T-helper 2 cell (primary cell): ENCODE data around the gene GREB1L.
"Not testable (repeated sequence)": the region's sequence is repeated elsewhere in the genome, so short reads cannot be mapped to it uniquely, and the experiment has no call there.

Experiments used
- DNase-seq, 5 experiments: peaks; one replicate each; pipeline versions ENCODE4 v3.0.0 to v3.0.0-alpha.2; 2012 to 2022

GREB1L gene

DNA sequence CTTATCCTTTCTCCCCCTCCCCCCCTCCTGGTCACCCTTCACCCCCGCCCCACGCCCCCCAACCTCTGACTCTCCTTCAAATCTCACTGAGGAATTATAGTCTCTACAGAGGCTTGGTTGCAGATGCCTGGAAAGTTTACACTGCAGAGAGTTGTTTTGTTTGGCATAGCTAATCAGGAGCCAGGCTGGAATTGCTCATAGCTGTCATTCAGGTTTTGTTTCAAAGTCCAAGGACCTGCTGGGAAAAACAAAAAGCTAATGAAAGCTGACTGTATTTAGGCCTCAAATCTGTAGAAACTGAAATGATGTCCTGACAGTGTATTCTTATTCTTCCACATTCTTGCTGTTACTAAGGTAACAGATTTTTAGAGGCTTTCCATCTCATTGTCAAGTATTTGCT, 22.6 kb downstream of the GREB1L start:
- no peak for DNase-seq

DNA sequence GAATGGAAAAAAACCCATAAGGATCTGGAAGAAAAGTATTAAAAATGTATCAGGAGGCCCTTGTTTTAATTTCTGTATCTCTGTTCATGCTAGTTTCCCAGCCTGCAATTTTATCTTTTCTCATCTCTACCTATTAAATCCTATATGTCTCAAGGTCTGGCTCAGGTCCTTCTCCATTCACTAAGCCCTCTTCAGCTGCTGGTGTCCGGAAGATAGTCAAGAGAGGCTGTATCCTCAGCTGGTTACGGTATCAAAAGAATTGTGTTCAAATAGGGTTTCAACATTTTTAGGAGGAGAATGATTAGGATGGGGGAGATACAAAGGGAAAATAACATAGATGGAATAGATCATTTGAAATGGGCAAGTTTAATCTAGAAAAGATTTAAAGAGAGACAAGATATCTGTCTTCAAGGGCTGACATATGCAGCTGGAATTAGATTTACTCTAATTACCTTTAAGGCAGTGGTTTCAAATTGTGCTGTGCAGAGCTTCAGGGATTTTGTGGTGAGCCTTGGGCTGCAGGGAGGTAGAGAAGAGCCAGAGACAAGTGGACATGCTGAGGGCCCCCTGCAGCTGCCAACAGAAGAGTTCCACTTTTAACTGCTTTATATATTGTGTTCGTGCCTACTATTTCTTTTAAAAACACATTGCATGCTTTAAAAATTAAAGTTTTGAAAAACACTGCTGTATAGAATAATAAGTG, 24.1 kb downstream of the GREB1L start:
- DNase-seq, result no peak

DNA sequence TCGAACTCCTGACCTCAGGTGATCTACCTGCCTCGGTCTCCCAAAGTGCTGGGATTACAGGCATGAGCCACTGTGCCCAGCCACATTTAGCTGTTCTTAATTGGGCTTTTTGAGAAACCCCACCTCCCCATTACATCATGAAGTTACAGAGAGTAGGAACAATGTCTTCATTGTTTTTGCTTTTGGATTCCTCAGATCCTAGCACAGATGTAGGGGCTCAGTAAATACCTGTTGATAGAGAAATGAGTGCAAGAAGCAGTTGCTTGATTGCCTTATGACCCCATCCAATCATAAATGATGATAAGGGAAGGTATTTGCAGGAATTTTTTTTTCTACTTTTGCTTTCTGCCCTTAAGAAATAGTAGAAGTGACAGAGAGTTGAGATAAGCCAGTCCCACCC, 25.4 kb downstream of the GREB1L start:
- DNase-seq, result no peak

DNA sequence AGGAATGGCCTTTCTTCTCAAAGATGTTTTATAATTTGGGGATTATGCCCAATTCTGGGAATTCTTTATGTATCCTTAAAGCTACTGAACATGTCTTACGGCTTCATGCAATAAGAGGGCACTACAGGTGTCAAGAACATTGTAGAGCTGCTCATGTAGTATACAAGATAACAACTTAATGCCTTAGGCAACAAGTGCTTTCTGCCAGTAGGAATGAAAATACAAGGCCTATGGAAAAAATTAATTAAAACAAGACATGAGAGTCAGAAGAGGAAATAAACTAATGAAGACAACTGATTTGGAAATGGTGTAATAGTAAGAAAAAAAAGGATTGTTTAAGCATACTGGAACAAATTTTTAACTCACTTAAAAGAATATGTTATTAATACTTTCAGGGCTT, 27.3 kb downstream of the GREB1L start:
- no peak for DNase-seq

DNA sequence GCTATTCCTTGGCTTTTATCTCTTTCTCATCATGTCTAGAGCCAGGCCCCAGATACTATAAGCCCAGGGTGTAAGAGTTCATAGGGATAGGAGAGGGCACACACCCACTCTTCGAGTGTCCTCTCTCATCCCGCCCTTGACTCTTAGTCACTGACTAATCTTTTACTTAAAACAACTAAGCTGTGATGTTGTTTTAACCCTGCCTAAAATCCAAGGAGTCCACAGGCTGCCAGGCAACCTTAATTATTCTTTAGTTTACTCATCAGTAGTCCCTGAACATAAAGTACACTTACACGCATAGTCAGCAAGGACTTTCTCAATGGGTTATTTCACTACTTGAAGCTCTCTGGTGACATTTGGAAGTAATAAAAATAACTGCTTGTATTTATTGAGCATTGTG, 28.4 kb downstream of the GREB1L start:
- no peak for DNase-seq

DNA sequence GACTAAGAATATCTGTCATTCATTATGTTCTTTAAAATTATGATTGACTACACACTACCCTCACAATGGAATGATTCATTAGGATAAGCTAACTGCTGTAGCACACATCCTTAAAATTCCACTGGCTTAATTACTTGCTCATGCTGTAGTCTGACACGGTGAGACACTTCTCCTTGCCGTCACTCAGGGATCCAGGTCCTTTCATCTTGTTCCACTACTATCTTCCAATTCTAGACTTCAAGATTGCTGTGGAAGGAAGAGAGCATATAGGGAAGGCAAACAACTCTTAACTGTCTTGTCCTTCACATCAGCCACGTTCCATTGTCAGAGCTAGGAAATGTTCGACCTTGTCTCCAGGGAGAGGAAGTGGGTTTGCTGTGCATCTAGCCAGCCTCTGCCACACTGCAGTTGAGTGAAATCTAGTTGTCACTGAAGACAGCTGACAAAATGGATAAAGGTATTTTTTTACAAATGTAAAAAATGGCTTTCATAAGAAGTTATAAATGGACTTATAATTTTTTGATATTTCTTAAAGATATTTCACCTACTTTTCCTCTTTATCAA, 30.1 kb downstream of the GREB1L start:
- DNase-seq, result no peak

DNA sequence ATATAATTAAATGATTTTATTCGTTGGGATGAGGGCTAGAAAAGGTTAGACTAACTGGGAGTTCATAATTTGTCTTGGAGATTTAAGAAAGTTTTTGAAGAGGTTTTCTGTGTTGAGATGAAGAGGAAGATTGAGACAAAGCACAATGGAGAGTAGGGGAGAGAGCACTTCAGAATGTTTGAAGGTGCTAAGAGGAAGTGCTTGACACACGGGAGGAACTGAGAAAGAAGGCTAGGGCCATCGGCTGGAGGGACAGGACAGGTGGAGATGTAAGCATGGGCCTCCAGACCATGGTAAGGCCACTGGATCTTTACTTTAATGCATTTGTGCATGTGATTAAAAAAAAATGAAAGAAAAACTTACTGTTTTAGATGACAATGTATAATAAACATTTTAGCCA, 31.5 kb downstream of the GREB1L start:
- no peak for DNase-seq

DNA sequence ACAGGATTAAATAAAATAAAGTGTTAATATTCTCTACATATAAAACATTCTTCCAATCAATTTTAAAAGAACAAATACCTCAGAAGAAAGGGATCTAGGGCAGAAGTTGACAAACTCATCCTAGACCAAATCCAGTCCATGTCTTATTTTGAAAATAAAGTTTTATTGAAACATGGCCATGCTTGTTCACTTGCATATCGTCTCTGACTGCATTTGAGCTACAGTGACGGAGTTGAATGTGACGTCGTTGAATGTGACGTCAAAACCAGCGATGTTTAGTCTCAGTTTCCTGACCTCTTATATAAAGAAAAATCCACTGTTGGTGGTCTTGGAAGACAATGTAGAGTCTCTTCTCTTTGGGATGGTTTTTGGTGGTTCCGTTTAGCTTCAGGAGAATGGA, 33.6 kb downstream of the GREB1L start:
- DNase-seq, result no peak

DNA sequence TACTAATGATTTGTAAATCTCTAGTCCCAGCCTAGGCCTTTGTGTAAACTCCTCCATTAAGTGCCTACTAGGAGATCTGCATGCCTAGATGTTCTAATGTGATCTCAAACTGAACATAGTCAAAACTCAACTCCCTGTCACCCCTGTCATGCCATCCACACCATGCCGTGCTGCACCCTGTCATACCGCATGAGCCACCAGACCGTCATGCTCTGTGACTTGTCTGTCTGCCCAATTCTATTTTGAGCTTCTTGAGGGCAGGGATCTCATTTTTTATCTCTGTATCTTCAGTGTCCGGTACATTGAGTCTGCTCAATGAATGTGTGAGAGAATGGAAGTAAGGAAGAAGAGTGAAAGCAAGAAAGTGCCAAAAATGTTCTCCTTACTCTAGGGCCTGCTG, 35.5 kb downstream of the GREB1L start:
- DNase-seq, result no peak

DNA sequence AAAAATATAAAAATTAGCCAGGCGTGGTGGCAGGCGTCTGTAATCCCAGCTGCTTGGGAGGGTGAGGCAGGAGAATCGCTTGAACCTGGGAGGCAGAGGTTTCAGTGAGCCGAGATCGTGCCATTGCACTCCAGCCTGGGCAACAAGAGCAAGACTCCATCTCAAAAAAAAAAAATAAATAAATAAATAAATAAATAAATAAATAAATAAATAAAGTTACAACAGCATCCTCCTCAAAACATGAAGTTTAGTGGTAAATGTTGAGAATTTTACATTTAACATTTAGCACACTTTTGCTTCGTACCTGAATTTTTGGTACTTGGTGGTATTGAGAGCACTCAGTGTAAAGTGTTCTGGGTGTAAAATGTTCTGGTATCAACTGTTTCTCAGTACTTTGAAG, 36.2 kb downstream of the GREB1L start:
- DNase-seq, result not testable (repeated sequence)

DNA sequence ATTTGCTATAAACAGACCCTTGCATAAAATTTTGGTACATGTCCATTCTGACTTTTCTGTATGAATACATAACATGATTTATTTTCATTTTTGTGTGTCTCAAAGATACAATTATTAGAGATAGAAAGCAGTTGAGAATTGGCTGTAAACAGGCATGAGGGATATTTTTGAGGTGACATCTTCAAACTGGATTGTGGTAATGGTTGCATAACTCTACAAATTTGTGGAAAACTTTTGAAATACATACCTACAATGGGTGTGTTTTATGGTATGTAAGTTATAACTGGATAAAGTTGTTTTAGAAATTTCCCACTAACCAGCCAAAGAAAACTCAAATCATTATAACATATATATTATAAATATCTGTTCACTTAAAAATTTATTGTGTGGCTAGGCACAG, 39.6 kb downstream of the GREB1L start:
- no peak for DNase-seq

DNA sequence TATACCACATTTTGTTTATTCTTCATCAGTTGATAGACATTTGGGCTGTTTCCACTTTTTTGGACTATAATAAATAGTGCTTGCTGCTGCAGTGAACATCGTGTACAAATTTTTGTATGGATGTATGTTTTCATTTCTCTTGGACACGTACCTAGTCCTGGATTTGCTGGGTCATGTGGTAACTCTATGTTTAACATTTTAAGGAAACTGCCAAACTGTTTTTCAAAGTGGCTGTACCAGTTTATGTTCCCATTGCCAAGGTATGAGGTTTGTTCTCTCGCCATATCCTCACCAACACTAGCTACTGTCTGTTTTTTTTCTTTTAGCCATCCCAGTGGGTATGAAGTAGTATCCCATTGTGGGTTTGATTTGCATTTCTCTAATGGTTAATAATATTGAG, 42.5 kb downstream of the GREB1L start:
- no peak for DNase-seq

DNA sequence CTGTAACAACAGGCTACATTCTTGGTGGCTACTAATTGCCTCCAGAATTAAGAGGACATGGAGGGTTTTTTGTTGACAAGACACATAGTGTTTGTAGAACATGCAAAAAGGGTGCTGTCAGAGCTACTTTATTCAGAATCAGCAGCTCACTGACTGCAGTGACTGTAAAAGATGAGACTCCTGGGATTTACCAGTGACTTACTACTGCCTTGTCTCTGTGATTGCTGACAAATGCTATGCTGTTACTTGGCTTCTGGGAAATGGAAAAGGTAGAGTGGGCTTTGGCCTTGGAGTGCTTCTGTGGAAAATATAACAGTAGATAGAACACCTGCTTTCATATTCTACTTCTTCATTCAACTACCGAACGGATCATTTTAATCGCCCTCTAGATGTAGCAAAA, 47.8 kb downstream of the GREB1L start:
- no peak for DNase-seq

DNA sequence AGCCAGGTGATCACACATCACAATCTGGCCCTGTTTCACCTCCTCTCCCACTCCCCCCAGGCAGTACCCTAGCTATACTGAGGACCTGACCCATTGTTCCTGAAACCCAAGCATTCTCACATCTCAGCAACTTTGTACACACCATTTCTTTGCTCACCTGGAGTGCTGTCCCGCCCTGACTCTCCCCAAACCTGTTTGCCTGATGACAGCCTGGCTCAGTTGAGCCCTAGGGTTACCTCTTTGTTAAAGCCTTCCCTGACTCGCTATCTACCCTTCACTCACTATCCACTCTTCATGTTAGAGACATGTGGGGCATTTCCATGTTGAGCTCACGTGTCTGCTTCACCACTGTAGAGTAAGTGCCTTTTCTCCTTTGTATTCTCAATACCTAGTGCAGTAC, 49.1 kb downstream of the GREB1L start:
- DNase-seq, result no peak

DNA sequence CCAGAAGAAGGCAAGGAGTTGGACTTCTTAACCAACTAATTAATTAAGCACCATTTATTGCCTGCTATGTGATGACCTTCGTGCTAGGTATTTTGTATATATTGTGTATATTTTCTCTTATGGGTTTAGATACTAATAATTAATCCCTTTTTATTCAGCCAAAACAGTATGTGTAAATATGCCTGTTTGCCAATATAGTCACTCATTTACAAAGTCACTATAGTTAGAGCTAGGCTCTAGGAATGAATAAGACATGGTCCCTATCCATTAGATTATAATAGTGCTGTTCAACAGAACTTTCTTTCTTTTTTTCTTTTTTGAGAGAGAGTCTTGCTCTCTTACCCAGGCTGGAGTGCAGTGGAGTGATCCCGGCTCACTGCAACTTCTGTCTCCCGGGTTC, 51.4 kb downstream of the GREB1L start:
- no peak for DNase-seq

DNA sequence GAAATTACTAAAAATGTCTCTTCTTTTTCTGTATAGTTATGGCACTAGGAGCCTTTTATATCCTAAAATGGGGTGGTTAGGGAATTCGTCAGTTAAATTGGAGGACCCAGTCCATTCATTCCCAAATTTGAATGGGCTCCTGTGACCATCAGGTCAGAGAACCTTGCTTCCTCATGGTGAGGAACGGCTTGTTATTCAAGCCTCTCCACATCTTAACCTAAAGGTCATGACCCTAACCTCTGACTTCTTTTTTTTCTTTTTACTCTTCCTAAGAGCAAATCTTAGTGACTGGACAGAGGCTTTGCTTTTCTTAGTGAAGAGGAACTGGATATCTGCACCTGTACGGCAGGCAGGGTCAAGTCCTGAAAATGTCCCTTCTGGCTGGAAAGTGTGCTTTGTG, 53.1 kb downstream of the GREB1L start:
- DNase-seq, result no peak

DNA sequence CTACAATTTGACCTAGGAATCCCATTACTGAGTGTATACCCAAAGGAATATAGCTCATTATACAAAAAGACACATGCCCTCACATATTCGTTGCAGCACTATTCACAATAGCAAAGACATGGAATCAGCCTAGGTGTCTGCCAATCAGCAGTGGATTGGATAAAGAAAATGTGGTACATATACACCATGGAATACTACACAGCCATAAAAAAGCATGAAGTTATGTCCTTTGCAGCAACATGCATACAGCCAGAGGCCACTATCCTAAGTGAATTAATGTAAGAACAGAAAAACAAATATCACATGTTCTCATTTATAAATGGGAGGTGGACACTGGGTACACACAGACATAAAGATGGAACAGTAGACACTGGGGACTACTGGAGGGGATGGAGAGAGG, 54.0 kb downstream of the GREB1L start:
- DNase-seq, result no peak

DNA sequence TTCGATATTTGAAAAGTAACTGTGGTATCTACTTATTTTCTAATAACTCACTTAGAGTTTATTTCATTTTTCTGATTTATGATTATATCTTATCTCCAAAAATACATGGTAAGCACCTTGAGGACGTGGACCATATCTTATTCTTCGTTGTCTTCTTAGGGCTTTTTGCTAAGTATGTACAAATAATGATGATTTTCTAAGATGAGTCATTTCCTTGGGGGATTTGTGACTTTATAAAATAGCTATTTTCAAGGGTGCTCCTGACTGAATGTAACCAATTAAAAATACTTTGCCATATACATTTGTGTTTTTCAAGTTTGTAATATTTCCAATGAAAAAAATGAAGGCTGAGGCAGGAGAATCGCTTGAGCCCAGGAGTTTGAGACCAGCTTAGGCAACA, 56.3 kb downstream of the GREB1L start:
- DNase-seq, result no peak

DNA sequence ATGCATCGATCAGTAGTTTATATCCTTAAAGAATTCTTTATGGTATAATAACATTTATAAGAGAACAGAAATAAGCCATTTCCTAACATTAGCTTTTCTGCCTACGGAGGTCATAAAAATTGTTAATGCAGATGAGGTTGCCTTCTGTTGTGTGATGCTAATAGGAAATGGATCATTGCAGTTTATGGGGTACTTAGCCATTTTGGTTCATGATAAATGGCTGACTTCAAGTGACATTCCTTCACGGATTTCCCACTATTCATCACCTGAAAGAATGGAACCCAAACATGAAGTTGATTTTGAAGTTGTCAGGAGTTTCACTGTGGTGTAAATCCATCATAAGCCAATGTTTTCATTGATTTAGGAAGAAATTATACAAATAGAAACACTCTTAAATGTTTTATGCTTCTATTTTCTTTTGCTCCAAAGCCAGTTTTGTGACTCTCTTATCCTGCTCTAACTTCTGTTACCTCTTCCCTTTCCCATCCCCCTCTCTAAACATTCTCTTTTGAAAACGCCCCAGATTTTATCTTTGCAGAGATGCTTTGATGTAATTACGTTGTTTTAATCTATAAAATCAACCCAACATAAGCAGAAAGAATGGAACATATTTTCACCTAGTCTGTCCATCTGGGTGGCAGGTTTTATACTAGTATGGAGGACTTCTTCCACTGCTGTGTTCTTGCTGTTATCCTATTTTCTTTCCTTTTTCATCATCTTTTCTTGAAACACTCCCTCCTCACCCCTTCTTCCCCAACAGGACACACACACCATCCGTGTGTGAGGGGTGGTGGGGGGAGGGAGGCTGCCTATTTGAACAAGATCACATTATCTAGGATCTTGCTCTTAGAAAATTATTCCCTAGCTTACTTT, 58.2 kb downstream of the GREB1L start:
- no peak for DNase-seq

DNA sequence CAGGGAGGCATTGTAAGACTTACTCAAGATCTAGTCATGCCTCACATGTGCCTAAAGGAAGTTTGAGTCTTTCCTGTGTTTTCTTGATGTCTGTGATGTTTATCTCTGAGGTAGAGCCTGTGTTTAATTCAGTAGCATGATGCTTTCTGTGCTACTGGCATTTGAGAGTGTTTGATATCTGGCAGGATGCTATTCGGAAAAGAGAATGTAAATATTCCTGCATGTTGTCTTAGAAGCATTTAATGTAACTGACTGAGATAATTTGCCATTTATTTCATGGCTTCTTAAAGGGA, 58.8 kb downstream of the GREB1L start:
- DNase-seq, result no peak

DNA sequence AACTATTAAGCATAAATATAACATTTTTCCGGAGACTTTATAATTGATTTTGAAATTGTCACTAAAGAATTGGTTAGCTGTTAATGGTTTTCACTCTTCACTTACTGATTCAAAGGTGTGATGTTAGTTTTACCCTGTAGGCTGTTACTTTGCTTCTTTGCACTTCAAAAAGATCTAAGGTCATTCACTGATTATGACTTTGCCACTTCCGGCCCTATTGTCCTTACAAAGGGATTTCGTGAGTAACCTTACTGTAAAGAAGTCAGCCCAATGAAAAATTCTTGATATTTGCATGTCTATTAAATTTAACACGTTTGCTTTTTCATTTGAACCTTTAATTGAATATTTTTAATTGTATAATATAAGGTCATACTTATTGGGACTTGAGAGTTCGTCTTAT, 61.4 kb downstream of the GREB1L start:
- DNase-seq, result no peak

DNA sequence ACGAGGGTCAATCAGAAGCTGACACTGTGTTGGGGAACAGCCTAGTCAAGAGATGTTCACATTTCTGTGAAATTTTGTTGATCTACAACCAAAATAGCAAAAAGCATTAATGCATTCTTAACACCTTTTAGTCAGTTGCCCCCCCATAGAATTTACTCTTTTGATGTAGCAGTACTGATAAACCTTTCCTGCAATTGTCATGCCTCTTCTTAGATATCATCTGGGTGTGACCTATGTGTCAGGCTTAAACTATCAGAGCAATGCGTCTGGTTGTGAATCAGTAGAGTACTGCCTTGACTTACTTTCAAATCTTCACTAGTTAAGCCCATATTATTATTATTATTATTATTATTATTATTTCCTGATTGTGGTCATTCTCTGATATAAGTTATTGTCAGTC, 61.9 kb downstream of the GREB1L start:
- DNase-seq, result no peak

DNA sequence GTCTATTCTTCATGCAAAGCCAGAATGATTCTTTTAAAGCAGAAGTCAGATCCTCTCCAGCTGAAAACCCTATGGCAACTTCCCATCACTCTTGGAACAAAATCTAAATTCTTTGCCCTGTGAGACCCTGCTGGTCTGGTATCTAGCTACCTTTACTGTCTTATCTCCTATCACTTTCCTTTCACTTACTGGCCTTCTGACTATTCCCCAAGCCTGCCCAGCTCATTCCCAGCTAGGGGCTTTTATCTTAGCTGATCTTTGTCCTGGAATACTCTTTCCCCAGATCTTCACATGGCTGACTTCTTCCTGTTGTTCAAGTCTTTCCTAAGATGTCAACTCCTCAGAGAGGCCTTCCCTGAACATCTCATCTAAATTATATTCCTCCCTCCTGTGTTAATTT, 63.6 kb downstream of the GREB1L start:
- no peak for DNase-seq

DNA sequence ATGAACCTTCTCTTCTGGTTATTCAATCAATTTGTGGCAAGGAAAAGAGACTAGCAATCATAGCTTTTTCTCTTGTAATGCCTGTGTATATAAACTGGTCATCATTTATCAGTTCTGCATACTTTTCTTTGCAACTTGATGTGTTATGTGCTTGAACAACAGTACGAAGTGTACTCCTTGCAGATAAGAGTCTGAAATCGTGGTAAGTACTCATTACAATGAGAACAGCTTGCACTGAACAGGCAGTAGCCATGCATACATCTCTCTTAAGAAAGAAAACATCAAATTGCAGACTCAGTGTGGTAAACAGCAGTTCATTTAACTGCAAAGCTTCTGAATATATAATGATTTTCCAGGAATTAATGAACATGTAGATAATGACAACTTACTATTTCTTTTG, 64.3 kb downstream of the GREB1L start:
- no peak for DNase-seq
